ENCODE measurements around the gene OPHN1. TPM values are rescaled to one million over a fixed set of nuclear protein-coding genes. Genes with fewer than 3 reads are reported as not detected.

OPHN1 gene
- total RNA-seq, 1 experiment from 2014 or later, result 4.4 TPM

DNA sequence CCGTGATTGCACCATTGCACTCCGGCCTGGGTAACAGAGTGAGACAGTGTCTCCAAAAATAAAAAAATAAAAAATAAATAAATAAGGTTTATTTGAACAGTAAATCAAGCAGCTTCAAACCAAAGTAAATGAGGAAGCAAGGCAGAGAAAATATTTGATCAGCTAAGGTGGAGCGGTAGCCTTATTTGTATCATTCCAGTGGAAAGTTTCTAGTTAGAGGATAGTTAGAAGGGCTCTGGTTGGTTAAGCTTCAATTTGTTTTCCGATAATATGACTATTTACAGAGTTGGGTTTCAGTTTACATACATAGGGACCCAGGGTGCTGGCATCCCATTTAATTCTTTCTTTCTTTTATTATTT is 21.8 kb upstream of the OPHN1 start (continued):
- TF ChIP-seq, protein P1, sequence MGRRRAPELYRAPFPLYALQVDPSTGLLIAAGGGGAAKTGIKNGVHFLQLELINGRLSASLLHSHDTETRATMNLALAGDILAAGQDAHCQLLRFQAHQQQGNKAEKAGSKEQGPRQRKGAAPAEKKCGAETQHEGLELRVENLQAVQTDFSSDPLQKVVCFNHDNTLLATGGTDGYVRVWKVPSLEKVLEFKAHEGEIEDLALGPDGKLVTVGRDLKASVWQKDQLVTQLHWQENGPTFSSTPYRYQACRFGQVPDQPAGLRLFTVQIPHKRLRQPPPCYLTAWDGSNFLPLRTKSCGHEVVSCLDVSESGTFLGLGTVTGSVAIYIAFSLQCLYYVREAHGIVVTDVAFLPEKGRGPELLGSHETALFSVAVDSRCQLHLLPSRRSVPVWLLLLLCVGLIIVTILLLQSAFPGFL (CRISPR knock-in tag; IDR thresholded peaks at IDR 0.05; ENCODE audit: borderline replicate concordance), result no peak
- TF ChIP-seq IRF2 (CRISPR knock-in tag; IDR thresholded peaks at IDR 0.05; ENCODE audit: borderline replicate concordance, low read depth) (no peak), ZMAT4 (CRISPR knock-in tag; IDR thresholded peaks at IDR 0.05) (no peak), ZNF281 (CRISPR knock-in tag; IDR thresholded peaks at IDR 0.05) (no peak)
- TF ChIP-seq, protein P2, sequence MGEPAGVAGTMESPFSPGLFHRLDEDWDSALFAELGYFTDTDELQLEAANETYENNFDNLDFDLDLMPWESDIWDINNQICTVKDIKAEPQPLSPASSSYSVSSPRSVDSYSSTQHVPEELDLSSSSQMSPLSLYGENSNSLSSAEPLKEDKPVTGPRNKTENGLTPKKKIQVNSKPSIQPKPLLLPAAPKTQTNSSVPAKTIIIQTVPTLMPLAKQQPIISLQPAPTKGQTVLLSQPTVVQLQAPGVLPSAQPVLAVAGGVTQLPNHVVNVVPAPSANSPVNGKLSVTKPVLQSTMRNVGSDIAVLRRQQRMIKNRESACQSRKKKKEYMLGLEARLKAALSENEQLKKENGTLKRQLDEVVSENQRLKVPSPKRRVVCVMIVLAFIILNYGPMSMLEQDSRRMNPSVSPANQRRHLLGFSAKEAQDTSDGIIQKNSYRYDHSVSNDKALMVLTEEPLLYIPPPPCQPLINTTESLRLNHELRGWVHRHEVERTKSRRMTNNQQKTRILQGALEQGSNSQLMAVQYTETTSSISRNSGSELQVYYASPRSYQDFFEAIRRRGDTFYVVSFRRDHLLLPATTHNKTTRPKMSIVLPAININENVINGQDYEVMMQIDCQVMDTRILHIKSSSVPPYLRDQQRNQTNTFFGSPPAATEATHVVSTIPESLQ (CRISPR knock-in tag; IDR thresholded peaks at IDR 0.05), result no peak

- H3K4me1 Mint-ChIP-seq, result no peaks in the 10 kb centered on the region
- H3K9me3 Mint-ChIP-seq, result no peaks in the 10 kb centered on the region
- DNase-seq (ENCODE audit: low spot score), result no peak
- H3K27ac Mint-ChIP-seq, result no peak overlapping the region
- CTCF ChIA-PET, result no interaction called here
- POLR2A ChIA-PET, result no interaction called here
- H3K4me3 Mint-ChIP-seq, result no peak overlapping the region
- TF ChIP-seq, protein P3, sequence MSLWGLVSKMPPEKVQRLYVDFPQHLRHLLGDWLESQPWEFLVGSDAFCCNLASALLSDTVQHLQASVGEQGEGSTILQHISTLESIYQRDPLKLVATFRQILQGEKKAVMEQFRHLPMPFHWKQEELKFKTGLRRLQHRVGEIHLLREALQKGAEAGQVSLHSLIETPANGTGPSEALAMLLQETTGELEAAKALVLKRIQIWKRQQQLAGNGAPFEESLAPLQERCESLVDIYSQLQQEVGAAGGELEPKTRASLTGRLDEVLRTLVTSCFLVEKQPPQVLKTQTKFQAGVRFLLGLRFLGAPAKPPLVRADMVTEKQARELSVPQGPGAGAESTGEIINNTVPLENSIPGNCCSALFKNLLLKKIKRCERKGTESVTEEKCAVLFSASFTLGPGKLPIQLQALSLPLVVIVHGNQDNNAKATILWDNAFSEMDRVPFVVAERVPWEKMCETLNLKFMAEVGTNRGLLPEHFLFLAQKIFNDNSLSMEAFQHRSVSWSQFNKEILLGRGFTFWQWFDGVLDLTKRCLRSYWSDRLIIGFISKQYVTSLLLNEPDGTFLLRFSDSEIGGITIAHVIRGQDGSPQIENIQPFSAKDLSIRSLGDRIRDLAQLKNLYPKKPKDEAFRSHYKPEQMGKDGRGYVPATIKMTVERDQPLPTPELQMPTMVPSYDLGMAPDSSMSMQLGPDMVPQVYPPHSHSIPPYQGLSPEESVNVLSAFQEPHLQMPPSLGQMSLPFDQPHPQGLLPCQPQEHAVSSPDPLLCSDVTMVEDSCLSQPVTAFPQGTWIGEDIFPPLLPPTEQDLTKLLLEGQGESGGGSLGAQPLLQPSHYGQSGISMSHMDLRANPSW (CRISPR knock-in tag; conservative IDR thresholded peaks at IDR 0.05; ENCODE audit: low read depth), result no peak
- no peak for TF ChIP-seq FOXP4 (CRISPR knock-in tag; IDR thresholded peaks at IDR 0.05)
- no peak for TF ChIP-seq OVOL2 (CRISPR knock-in tag; IDR thresholded peaks at IDR 0.05; ENCODE audit: borderline replicate concordance)
- H3K27me3 Mint-ChIP-seq (ENCODE audit: low read depth), result no peaks in the 10 kb centered on the region
- no peak for ATAC-seq
- H3K36me3 Mint-ChIP-seq, result no peaks in the 10 kb centered on the region
Observed at GRCh38 chrX:68454476-68455150, 21.3 kb upstream of the OPHN1 start.

- Mint-ChIP-seq H3K4me1 (no peaks in the 10 kb centered on the region), H3K27ac (no peak overlapping the region), H3K27me3 (ENCODE audit: low read depth) (no peaks in the 10 kb centered on the region), H3K9me3 (no peaks in the 10 kb centered on the region), H3K36me3 (no peaks in the 10 kb centered on the region), H3K4me3 (no peak overlapping the region)
- ATAC-seq (no peak), DNase-seq (ENCODE audit: low spot score) (no peak)
- ChIA-PET CTCF (no interaction called here), POLR2A (no interaction called here)
- no peak for TF ChIP-seq ZNF317 (CRISPR knock-in tag; IDR thresholded peaks at IDR 0.05; ENCODE audit: borderline replicate concordance, low read depth)
- TF ChIP-seq NR1H2 (CRISPR knock-in tag; IDR thresholded peaks at IDR 0.05), result no peak
- TF ChIP-seq ESRRA (CRISPR knock-in tag; IDR thresholded peaks at IDR 0.05; ENCODE audit: borderline replicate concordance), result no peak
- no peak for TF ChIP-seq NR2C2 (CRISPR knock-in tag; IDR thresholded peaks at IDR 0.05)
- TF ChIP-seq, protein P4, sequence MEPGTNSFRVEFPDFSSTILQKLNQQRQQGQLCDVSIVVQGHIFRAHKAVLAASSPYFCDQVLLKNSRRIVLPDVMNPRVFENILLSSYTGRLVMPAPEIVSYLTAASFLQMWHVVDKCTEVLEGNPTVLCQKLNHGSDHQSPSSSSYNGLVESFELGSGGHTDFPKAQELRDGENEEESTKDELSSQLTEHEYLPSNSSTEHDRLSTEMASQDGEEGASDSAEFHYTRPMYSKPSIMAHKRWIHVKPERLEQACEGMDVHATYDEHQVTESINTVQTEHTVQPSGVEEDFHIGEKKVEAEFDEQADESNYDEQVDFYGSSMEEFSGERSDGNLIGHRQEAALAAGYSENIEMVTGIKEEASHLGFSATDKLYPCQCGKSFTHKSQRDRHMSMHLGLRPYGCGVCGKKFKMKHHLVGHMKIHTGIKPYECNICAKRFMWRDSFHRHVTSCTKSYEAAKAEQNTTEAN (CRISPR knock-in tag; IDR thresholded peaks at IDR 0.05), result no peak
- no peak for TF ChIP-seq TEAD1 (CRISPR knock-in tag; IDR thresholded peaks at IDR 0.05)
- no peak for TF ChIP-seq ATF2 (CRISPR knock-in tag; IDR thresholded peaks at IDR 0.05; ENCODE audit: borderline replicate concordance, low read depth)
- TF ChIP-seq, protein P5, sequence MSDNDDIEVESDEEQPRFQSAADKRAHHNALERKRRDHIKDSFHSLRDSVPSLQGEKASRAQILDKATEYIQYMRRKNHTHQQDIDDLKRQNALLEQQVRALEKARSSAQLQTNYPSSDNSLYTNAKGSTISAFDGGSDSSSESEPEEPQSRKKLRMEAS (CRISPR knock-in tag; IDR thresholded peaks at IDR 0.05), result no peak
- no peak for TF ChIP-seq GTF2I (CRISPR knock-in tag; conservative IDR thresholded peaks at IDR 0.05)
- TF ChIP-seq JUN (CRISPR knock-in tag; IDR thresholded peaks at IDR 0.05), result no peak
Observed at GRCh38 chrX:68451720-68452119, 18.4 kb upstream of the OPHN1 start.
